Measurements from ENCODE around the gene KCNQ1. TPM values are rescaled to one million over a fixed set of nuclear protein-coding genes. Genes with fewer than 3 reads are reported as not detected.

KCNQ1 gene
- total RNA-seq, 1 experiment from 2014 or later = 2.3 TPM

- peaks cover 57% of the 10 kb centered on the region for H3K27me3 Mint-ChIP-seq (ENCODE audit: low read depth)
- Histone ChIP-seq H2BK15ac (ENCODE audit: low read depth, low read length) (no peak overlapping the region), H2BK20ac (ENCODE audit: low read depth, low read length, poor library complexity, severe bottlenecking) (no peak overlapping the region), H4K20me1 (ENCODE audit: control insufficient read depth, insufficient read depth, insufficient read length) (no peaks in the 10 kb centered on the region), H3K14ac (ENCODE audit: insufficient read depth, low read length) (no peak overlapping the region), H4K91ac (ENCODE audit: insufficient read length, low read depth, low read length) (no peak overlapping the region), H3K4me1 (ENCODE audit: insufficient read depth, low read length) (no peaks in the 10 kb centered on the region), H3K23me2 (ENCODE audit: insufficient read length, low read depth, low read length, poor library complexity, severe bottlenecking) (no peaks in the 10 kb centered on the region), H3K9ac (ENCODE audit: extremely low read depth, insufficient read length, low read length) (no peak overlapping the region), H3K18ac (ENCODE audit: insufficient read length, low read depth, low read length) (no peak overlapping the region), H3K27ac (ENCODE audit: insufficient read length, low read depth, low read length) (no peak overlapping the region), H2BK5ac (ENCODE audit: insufficient read length, low read length) (no peak overlapping the region), H2BK120ac (ENCODE audit: low read depth, low read length, poor library complexity, severe bottlenecking) (no peak overlapping the region), H3K4me2 (ENCODE audit: insufficient read depth, insufficient read length, low read length) (no peak overlapping the region), H3K27me3 (ENCODE audit: insufficient read depth, low read length) (no peaks in the 10 kb centered on the region; the same call in 1 of the 2 replicates), H3K9me3 (ENCODE audit: control insufficient read depth, low read depth, low read length) (no peaks in the 10 kb centered on the region), H3K4ac (ENCODE audit: low read depth, low read length) (no peak overlapping the region), H2BK12ac (ENCODE audit: insufficient read length, low read depth, low read length) (no peak overlapping the region), H3K23ac (ENCODE audit: insufficient read length, low read depth, low read length) (no peak overlapping the region), H4K8ac (replicated peaks; ENCODE audit: insufficient read length, low read depth, low read length) (no peak overlapping the region), H3K79me2 (ENCODE audit: insufficient read depth, low read length) (no peaks in the 10 kb centered on the region), H2AK5ac (ENCODE audit: insufficient read length, low read length) (no peak overlapping the region), H4K5ac (ENCODE audit: insufficient read length, low read depth, low read length) (no peak overlapping the region), H3K79me1 (ENCODE audit: insufficient read depth, low read depth, low read length, poor library complexity, severe bottlenecking) (no peaks in the 10 kb centered on the region), H3K56ac (ENCODE audit: insufficient read length, low read depth, low read length) (no peak overlapping the region), H3T11ph (ENCODE audit: low read length) (no peak overlapping the region), H2AFZ (ENCODE audit: low read length) (no peak overlapping the region)
- H3K36me3 Mint-ChIP-seq (ENCODE audit: insufficient read depth in 1 of 3, low read depth in 3 of 3) = peaks cover 2 to 15% (median 6%) of the 10 kb centered on the region in 3 experiments; a peak in 4 of 7 replicates
- peaks cover 18 to 19% of the 10 kb centered on the region in 2 experiments for H3K9me3 Mint-ChIP-seq
- TF ChIP-seq CTCF (conservative IDR thresholded peaks at IDR 0.05) = no peak
- no peak overlapping the region for H3K27ac Mint-ChIP-seq
- no CpG with 5 or more reads among the region's 10 CpGs for WGBS (ENCODE audit: extremely low coverage, insufficient read length, low lambda C conversion rate)
- no peak for DNase-seq
- peaks cover 22 to 31% of the 10 kb centered on the region in 2 experiments for H3K4me1 Mint-ChIP-seq
- H3K4me3 Mint-ChIP-seq = no peak overlapping the region
Observed at GRCh38 chr11:2787816-2788167, 343.0 kb downstream of the KCNQ1 start.

Measured in H9 (cell line).